Measurements from ENCODE around the gene TMEM52. TPM values are rescaled to one million over a fixed set of nuclear protein-coding genes. Genes with fewer than 3 reads are reported as not detected.

Gene TMEM52
- total and polyA plus RNA-seq, 9 of the 15 experiments (the other 6 are each of a cell fraction or from before 2014, with no cell fraction given): 0.37 to 22.5 (median 6.8) TPM

- TF ChIP-seq E2F5 (CRISPR knock-in tag; IDR thresholded peaks at IDR 0.05) (peak; percentile 72; the same call in 1 of the 2 replicates), ZNF407 (IDR thresholded peaks at IDR 0.05; ENCODE audit: low read depth) (no peak), MNT (conservative IDR thresholded peaks at IDR 0.05) (peak in 1 of 2 experiments; percentile 55; a peak in 2 of 4 replicates), RNF219 (CRISPR knock-in tag; IDR thresholded peaks at IDR 0.05) (no peak), NEUROD1 (IDR thresholded peaks at IDR 0.05; ENCODE audit: borderline replicate concordance, low read depth, low read length, partially characterized antibody) (no peak), CREB1 (IDR thresholded peaks at IDR 0.05) (no peak; the same call in 1 of the 2 replicates), CREB1 (CRISPR knock-in tag; IDR thresholded peaks at IDR 0.05) (0 out of 2 replicates have a peak, but pooled peaks have one; percentile 15), MTA1 (IDR thresholded peaks at IDR 0.05; ENCODE audit: borderline replicate concordance) (no peak), TCF3 (CRISPR knock-in tag; IDR thresholded peaks at IDR 0.05) (no peak), ZFP91 (CRISPR knock-in tag; IDR thresholded peaks at IDR 0.05) (no peak), BCL6 (CRISPR knock-in tag; IDR thresholded peaks at IDR 0.05) (no peak), KDM1A (IDR thresholded peaks at IDR 0.05) (no peak), TCFL5 (CRISPR knock-in tag; conservative IDR thresholded peaks at IDR 0.05) (no peak)
Observed at GRCh38 chr1:1889847-1890505, 29.1 kb downstream of the TMEM52 start (continued).

All from K562 (cell line).